ENCODE measurements around the gene TEFM. TPM values are rescaled to one million over a fixed set of nuclear protein-coding genes. Genes with fewer than 3 reads are reported as not detected.

TEFM gene
- total RNA-seq, 1 experiment from 2014 or later, result 18.6 TPM

GRCh38 chr17:30854146-30854545 is 51.9 kb downstream of the TEFM start:
- H3K9me3 Mint-ChIP-seq (ENCODE audit: low read depth, unreplicated experiment), result no peaks in the 10 kb centered on the region
- H3K4me1 Mint-ChIP-seq (ENCODE audit: low read depth, unreplicated experiment), result no peaks in the 10 kb centered on the region
- no peak overlapping the region for H3K27ac Mint-ChIP-seq (ENCODE audit: unreplicated experiment)
- intact Hi-C loops (cut with micrococcal nuclease; ENCODE audit: unreplicated experiment), result no loop called here
- no peak for DNase-seq
- TF ChIP-seq, protein P1, sequence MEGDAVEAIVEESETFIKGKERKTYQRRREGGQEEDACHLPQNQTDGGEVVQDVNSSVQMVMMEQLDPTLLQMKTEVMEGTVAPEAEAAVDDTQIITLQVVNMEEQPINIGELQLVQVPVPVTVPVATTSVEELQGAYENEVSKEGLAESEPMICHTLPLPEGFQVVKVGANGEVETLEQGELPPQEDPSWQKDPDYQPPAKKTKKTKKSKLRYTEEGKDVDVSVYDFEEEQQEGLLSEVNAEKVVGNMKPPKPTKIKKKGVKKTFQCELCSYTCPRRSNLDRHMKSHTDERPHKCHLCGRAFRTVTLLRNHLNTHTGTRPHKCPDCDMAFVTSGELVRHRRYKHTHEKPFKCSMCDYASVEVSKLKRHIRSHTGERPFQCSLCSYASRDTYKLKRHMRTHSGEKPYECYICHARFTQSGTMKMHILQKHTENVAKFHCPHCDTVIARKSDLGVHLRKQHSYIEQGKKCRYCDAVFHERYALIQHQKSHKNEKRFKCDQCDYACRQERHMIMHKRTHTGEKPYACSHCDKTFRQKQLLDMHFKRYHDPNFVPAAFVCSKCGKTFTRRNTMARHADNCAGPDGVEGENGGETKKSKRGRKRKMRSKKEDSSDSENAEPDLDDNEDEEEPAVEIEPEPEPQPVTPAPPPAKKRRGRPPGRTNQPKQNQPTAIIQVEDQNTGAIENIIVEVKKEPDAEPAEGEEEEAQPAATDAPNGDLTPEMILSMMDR (IDR thresholded peaks at IDR 0.05; ENCODE audit: unreplicated experiment), result no peak
- BruUV-seq (replicated peaks), result no TSS peak
- peaks cover 5% of the 10 kb centered on the region for H3K36me3 Mint-ChIP-seq (ENCODE audit: insufficient read depth, unreplicated experiment)
- CTCF ChIA-PET, result interaction anchor here (0.7 kb wide), 1 partner anchor 18 kb away, joined by 5 read pairs; no protein-coding TSS in a partner anchor
- no peak overlapping the region for H3K4me3 Mint-ChIP-seq (ENCODE audit: low read depth, unreplicated experiment)
- H3K27me3 Mint-ChIP-seq (ENCODE audit: unreplicated experiment), result no peaks in the 10 kb centered on the region

Other genes with a start within 250 kb of the TEFM start
- 9.8 and 11.5 TPM in 2 replicates for gene CRLF3, start 81.5 kb downstream of the TEFM start, total RNA-seq (2022)
- gene ATAD5, start 74.3 kb downstream of the TEFM start, total RNA-seq (2022), result 16.9 and 18.4 TPM in 2 replicates
- gene ADAP2, start 15.7 kb upstream of the TEFM start, total RNA-seq (2022), result 2.1 TPM in 1 of 2 replicates, not detected in the other
- gene RNF135, start 64.8 kb upstream of the TEFM start, total RNA-seq (2022), result 7.5 and 11.4 TPM in 2 replicates
- gene NF1, start 188.7 kb upstream of the TEFM start, total RNA-seq (2022), result 61.5 and 64.7 TPM in 2 replicates

Measured in Calu3 (cell line).